Amniotic epithelial cell (primary cell): ENCODE data around the gene C16orf95.
"Not testable (repeated sequence)": the region's sequence is repeated elsewhere in the genome, so short reads cannot be mapped to it uniquely, and the experiment has no call there.

Experiments
- DNase-seq: peaks from one replicate; pipeline ENCODE4 v3.0.0-alpha.2; 2010; ENCODE audit warnings: low read depth

C16orf95 gene

DNA sequence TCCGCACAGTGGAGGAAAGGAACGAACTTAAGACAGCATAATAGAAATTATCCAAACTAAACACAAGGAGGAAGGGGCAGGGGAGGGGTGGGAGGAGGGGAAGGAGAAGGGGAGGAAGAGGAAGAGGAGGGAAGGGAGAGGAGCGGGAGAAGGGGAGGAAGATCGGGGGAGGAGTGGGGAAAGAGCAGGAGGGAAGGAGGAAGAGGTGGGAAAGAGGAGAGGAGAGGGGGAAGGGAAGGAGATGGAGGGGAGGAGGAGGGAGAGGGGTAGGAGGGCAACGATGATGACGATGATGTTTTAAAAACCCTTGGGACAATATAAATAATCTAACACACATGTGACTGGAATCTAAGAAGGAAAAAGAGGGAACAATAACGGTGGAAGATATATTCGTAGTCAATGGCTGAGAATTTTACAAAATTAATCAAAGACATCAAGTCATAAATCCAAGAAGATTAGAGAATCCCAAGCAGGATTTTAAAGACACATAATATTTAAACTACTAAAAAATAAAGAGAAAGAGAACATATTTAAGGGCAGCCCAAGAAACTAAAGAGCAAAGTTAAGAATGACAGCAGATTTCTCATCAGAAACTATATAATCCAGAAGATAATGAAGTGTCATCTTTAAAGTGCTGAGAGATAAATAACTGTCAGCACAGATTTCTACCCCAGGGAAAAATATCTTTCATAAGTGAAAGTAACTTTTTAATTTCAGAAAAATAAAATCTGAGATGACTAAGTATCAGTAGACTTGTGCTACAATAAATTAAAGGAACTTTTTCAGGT, 30.2 kb downstream of the C16orf95 start:
- DNase-seq, result no peak

DNA sequence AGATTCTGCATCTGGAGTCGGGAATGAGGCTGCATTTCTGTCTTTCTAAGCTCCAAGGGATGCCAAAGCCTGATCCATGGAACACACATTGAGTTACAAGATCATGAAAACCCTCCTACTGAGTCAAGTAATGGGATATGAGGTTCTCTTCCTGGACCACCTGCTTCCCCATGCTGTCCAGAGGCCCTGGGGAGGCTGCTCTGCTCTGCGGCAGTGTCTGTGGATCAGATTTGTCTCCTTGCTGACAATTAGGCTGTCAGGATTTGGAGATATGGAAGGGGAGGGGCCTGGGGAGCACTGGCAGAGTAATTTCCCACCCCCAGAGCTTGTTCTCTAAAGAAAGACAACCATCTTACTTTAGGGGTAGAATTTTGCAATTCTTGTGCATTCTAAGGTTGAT, 33.0 kb downstream of the C16orf95 start:
- DNase-seq, result no peak

DNA sequence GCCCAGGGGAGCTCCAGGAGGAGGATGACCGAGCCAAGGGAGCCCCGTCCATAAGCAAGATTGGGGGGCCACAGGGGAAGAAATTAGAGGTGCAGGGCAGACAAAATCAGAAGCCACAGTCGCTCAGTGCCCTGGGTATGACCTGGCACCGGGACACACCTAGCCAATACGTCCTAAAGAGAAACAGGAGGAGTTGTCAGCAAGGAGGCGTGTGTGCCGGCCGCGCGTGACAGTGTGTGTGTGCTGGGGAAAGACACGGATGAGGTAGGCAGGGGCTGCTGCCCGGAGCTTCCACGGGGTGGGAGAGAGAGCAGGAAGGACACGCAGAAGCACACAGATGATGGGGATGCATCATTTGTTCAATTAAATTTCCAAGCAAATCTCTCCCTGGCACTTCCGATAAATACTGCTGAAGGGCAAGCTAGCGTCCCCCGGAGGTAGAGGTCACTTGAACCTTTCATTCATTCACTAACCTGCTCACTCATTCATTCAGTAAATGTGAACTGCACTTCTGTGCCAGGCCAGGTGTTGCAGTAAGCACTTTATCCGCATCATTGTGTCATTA, 38.0 kb downstream of the C16orf95 start:
- no peak for DNase-seq

DNA sequence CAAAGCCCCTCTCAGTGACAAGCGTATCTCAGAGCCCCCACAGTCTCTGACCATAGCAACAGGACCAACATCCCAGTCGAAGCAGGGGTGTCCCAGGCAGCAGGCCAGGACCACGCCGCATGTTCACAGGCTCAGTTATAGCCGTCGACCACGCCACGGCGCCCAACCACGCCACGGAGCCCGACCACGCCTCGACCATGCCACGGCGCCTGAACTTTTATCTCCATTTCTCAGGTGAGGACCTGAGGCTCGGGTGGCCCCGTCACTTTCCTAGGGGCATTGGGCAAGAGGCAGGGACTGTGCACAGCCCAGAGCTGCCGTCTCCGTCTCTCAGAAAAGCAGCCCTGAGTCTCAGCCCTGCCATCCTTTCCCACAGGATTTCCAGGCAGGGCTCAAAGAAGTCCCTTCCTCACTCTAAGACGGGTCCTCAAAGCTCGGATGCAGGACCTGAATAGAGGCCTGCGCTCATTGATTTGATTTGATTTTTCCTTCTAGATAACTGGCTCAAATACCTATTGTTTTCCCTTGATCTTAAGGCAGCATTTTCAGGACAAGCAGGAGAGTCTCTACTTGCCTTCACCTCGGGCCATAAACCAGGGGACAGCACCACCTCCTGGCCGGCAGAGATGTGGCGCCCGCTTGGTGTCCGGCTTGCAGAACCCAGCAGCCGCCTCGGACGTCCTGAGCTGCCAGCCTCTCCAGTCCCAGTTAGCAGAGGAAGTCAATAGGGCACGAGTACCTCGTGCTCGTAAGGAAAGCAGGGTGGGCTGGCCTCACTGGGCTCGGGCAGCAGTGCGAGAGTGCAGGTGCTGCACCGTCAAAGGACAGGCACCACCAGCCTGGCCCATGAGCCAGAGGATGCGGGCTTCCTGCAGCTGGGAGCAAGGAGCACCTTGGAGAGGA, 38.8 kb downstream of the C16orf95 start:
- DNase-seq, result peak; percentile 67

DNA sequence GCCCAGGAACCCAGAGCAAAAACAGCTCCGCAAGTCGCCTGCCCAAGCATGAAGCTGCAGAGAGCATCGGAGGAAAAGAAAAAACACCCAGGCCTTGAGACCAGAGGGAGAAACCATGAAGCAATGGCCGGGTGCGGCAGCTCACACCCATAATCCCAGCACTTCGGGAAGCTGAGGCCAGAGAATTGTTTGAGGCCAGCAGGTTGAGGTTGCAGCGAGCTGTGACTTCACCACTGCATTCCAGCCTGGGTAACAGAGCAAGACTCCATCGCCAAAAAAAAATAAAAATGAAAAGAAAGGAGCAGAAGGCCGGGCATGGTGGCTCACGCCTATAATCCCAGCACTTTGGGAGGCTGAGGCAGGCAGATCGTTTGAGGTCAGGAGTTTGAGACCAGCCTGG, 40.3 kb downstream of the C16orf95 start:
- no peak for DNase-seq

DNA sequence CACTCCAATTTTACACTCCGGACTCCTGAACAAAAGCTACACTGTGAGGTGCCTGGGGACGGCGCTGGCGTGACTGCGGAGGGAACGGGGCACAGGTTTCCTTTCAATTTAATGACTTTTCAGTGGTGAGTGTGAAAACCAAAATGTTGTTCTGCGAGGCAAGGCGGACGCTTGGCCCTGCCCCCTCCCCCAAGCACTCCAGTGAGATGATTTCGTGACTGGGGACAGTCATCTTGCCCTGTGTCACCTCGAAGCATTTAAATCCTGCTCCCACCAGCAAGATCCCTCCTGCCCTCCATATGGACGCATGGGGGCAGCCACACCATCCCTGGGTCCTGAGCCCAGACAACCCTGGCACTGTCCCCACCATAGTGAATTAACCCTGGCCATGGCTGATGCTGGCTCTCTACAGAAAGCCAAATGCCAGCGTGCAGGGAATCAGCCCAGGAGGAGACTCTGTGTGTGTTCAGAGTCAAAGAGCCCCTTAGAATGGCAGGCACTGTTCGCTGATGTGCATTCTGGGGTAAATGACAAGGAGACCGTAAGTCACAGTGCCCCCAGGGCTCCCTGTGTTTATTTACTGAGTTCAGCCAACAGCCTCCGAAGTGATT, 41.0 kb downstream of the C16orf95 start:
- no peak for DNase-seq

DNA sequence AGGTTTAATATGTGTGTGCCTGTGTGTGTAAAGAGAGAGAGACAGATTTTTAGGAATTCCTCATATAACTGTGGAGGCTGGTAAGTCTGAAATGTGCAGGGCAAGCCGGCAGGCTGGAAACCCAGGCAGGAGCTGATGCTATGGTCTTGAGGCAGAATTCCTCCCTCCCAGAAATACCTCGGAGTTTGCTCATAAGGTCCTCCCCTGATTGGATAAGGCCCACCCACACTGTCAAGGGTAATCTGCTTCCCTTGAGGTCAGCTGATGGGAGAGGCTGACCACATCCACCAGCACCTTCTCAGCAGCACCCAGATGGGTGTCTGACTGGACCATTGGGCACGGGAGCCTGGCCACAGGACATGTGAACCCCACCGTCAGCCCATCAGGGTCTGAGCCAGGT, 42.4 kb downstream of the C16orf95 start:
- peak; percentile 77 for DNase-seq

DNA sequence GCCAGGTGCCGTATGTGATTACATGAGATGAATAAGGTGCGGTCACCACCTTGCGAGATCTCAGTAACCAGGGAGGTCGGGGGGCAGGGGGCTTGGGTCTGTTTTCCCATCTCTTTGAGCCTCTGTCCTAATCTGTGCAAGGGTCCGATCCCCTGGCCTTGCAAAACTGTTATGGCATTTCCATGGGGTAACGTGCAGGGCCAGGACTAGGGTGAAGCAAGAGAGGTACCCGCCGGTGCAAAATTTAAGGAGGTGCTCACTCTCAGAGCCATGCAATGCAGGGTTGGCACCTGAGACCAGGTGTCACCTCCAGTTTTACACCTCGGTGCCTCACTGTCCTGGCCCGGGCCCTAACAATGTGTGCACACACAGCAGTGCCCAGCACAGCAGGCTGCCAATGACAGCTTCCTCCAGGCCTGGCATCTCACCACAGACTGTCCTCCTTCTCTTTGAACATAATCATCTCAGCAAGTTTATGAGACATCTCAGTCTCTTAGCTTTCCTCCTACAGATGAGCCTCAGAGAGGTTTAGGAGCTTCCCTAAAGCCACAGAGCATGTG, 43.6 kb downstream of the C16orf95 start:
- DNase-seq, result no peak

DNA sequence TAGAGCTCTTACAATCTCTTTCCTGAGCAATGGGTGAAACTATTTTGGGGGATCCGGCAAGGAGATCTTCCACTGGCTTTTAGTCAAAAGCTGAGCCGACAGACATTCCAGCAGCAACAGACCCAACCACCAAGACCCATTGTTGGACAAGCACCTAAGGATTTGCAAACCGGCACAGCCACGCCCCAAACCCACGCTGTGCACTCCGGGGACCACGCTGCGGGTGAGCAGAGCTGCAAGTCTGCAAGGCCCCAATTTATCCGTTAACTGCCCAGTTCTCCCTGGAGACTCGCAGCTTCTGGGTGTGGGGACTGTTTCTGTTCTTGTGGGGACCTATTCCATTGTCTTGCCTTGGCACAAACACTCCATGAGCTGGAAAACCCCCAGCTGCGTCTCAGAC, 45.9 kb downstream of the C16orf95 start:
- DNase-seq, result no peak

DNA sequence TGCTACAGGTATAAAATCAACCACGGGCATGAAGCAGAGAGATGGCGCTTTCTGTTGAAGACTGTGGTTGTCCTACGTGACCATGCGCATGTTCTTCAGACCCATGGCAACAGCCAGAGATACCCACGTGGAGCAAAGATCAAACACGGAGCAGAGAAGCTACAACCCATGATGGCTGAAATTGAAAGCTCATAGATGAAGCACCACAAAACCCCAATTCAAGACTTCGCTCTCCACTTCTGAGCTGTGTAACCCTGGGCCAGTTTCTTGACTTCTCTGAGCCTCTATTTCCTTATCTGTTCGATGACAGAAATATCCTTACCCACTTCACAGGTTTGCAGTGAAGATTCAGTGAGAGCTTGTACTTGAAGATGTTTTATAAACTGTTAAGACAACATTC, 49.6 kb downstream of the C16orf95 start:
- no peak for DNase-seq

DNA sequence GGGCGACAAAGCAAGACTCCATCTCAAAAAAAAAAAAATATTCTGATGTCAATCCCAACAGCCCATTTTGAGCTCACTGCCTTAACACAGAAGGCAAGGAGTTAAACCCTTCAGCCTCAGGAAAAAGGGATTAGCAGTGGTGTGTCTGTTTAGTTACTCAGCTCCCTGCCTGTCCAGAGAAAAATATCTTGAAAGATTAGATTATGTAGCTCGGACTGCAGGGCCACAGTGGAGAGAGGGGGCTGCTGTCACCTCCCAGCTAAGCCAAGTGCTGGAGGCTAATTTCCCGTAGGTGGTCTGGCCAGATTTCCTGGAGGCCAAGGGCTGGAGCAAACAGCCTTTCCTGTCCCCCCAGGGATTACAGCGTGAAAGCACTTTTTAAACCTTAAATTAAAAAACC, 50.3 kb downstream of the C16orf95 start:
- DNase-seq, result peak; percentile 55

DNA sequence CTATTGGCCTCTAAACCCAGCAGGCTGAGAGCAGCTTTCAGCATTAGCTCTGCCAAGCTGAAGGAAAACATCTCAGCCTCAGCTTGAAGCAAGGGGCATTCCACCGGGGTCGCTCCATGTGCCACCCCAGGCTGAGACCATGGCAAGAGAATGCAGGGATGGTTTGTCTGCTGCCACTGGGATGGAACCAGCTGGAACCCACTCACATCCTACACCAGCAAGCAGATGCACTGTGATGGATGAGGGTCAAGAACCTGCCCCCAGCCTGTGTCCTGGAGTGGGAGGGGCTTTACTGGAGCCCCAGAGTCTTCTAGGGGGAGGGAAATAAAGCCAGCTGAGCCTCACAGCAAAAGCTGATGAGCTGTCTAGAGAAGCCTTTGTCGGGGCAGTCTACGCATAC, 51.9 kb downstream of the C16orf95 start:
- DNase-seq, result no peak

DNA sequence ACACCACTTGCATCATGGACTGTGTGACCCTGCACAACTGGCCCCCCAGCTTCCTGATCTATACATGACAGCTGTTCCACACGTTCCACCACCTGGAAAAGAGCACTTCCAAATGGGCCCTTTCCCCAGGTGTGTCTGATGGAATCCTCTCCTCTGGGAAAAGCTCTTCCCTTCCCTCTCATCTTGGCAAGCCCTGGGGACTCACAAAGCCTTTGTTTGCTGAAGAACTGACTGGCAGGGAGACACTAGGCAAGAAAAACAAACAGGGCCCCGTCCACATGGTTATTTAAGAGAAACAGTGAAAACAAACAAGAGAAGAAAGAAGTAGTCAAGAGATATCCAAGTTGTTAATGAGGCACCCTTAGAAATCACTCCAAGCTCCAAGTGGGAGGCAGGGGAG, 52.6 kb downstream of the C16orf95 start:
- DNase-seq, result no peak

DNA sequence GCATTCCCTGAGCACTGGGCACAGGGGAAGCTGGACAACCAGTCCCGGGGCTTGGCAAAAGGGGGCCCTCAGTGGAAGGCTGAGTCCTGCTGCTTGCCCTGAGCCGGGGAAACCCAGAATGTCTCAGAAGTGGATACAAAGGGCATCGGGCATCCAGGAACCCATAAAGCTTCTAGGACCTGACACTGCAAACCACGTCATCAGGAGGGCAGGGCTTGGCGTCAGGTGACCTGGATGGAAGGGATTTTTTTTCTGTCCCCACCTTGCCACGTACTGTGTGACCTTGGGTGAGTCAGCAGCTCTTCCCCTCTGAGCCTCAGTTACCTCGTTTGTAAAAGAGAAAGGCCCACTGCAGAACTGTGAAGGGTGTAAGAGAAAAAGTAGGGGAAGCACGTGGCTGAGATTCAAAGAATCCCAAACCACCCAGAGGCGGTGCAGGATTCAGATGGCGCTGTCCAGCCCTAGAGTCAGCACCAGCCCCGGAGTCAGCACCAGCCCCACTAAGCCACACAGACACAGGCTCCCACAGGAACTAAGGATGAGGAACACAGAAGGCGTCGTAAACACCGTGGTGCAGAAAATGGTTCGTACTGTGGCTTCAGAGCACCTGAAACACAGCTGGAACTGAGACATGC, 53.7 kb downstream of the C16orf95 start:
- peak; percentile 16 for DNase-seq

DNA sequence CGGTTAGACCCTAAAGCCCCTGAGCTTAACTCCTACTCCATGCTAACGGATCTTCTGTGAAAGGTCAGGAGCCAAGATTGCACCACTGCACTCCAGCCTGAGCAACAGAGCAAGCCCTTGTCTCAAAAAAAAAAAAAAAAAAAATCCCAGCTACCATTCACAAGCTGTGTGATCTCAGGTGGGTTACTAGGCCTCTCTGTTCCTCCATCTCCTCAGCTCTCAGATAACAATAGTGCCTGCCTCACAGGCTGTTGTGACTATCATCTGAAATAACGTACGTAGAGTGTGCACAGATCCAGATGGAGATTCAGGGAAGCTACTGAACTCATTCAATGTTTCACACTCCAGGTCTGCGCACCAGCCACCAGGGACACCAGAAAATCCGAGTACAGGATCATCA, 57.8 kb downstream of the C16orf95 start:
- DNase-seq, result no peak

DNA sequence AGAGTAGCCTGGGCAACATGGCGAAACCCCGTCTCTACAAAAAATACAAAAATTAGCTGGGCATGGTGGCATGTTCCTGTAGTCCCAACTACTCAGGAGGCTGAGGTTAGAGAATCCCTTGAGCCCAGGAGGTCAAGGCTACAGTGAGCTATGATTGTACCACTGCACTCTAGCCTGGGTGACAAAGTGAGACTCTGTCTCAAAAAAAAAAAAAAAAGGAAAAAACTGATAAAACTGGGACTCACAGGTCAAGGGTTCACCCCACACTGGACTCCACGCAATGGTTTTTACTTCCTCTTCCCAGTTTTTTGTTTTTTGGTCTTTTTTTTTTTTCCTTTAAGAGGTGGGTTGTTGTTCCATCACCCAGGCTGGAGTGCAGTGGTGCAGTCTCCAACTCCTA, 58.5 kb downstream of the C16orf95 start:
- not testable (repeated sequence) for DNase-seq

DNA sequence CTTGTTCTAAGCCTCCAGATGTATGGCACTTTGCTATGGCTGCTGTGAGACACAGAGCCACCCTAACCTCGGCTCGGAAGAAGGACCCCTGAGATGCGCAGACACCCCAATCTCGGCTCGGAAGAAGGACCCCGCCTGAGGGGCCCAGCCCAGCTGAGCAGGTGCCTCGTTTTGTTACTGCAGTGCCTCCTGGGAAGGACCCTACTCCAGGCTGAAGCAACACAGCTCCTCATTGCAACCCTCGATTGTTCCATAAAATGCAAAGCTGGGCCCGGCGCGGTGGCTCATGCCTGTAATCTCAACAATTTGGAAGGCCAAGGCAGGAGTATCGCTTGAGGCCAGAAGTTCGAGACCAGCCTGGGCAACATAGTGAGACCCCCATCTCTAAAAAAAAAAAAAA, 61.3 kb downstream of the C16orf95 start:
- no peak for DNase-seq

DNA sequence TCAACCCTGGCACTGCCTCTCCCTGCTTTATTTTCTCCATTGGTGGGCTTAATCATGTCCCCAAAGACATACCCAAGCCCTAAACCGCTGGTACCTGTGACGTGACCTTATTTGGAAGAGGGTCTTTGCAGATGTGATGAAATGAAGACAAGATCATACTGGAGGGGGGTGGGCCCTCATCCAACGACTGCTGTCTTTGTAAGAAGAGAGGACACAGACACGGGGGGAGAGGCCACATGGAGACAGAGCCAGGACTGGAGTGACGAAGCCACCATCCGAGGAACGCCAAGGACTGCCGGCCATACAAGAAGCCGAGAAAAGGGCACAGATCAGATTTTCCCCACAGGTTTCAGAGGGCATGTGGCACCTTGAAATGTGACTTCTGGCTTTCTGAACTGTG, 62.5 kb downstream of the C16orf95 start:
- no peak for DNase-seq

DNA sequence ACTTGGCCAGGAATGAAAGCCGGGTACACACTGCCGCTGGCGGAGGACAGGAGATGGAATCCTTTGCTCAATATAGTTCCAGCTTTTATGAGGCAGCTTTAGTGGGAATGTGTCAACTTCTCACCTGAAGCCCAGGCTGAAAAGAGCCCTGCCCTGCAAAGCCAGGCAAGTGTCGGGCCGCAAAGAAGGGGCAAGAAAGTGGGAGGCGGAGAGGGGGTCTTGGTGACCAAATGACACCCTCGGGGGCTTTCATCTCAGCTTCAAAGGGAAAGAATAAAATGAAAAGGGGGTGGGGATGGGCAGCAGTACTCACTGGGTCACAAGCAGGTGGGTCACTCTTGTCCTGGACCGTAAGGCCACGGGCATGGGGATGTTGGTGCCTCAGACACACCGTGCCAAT, 62.9 kb downstream of the C16orf95 start:
- no peak for DNase-seq

DNA sequence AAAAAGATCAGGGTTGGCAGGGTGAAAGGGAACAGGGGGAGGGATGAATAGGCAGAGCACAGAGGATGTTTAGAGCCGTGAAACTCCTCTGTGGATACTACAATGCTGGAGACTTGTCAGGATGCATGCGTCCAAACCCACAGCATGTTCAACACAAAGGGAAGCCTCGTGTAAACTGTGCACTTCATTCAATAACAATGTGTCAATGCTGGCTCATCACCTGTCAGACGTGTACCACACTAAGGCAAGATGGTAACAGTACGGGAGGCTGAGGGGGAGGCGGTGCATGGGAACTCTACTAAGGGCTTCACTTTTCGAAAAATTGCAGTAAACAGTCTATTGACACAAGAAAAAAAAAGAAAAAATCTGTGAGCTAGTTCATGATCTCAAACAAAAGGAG, 63.7 kb downstream of the C16orf95 start:
- DNase-seq, result no peak
